Osteocyte (in vitro differentiated cells): ENCODE results near the gene MSANTD1. TPM values are rescaled to one million over a fixed set of nuclear protein-coding genes. Genes with fewer than 3 reads are reported as not detected.
A peak's percentile ranks its signal among the peaks of the same experiment; 100 is the strongest.

ENCODE experiments used
- DNase-seq: peaks from one replicate; pipeline ENCODE4 v3.0.0; 2021; ENCODE audit warnings: mixed read lengths; ENCODE audit not compliant: unreplicated experiment; ENCODE audit errors: extremely low spot score
- H3K27ac Mint-ChIP-seq: one replicate; pipeline ENCODE4 v1.8.0; 2021; ENCODE audit warnings: mild to moderate bottlenecking, mixed read lengths; ENCODE audit not compliant: unreplicated experiment
- H3K27me3 Mint-ChIP-seq: one replicate; pipeline ENCODE4 v1.8.0; 2021; ENCODE audit warnings: mixed read lengths; ENCODE audit not compliant: unreplicated experiment
- H3K36me3 Mint-ChIP-seq: one replicate; pipeline ENCODE4 v1.8.0; 2021; ENCODE audit warnings: mixed read lengths; ENCODE audit not compliant: unreplicated experiment
- H3K4me1 Mint-ChIP-seq: one replicate; pipeline ENCODE4 v1.8.0; 2021; ENCODE audit warnings: mixed read lengths; ENCODE audit not compliant: unreplicated experiment
- H3K4me3 Mint-ChIP-seq: one replicate; pipeline ENCODE4 v1.8.0; 2021; ENCODE audit warnings: mild to moderate bottlenecking, moderate library complexity, mixed read lengths; ENCODE audit not compliant: unreplicated experiment
- H3K9me3 Mint-ChIP-seq: one replicate; pipeline ENCODE4 v1.8.0; 2021; ENCODE audit warnings: mixed read lengths; ENCODE audit not compliant: unreplicated experiment
- CTCF ChIP-seq: fragments of 200-600 bp; sonication (generic); IDR thresholded peaks from 2 replicates; pipeline ENCODE4 v1.5.0; 2021; ENCODE audit warnings: antibody characterized with exemption, mild to moderate bottlenecking, moderate library complexity
- total RNA-seq: library from RNA; stranded (reverse); gene quantifications from 2 replicates; pipeline ENCODE4 v1.2.1, GENCODE V29; 2021

The MSANTD1 gene
- total RNA-seq, 1 donor from 2014 or later = 0.83 TPM

DNA sequence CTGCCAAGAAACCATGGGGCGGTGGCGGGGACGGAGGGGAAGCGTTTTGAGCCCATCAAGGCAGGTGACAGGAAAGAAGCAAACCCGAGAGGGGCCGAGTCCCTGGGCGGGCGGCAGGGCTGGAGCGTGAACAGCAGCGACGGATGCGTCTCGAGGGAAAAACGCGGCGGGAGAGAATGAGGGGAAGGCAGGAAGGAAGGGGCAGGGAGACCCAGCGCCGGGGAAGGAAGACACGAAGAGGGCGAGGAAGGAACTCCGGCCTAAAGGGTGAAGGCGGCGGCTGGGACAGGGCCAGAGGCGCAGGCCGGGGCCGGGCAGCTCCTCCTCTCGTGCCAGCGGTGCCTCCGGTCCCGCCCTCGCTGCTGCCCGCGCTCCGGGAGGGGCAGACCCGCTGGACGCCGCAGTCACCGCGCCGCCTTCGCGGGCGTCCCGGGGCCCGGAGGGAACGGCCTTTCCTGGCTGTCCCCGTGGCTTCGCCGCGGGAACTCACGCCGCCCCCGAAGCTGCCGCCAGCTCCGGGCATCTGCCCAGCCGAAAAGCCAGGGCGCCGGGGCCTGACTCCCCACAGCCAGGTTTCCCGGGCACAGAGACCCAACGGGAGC, 43.1 kb downstream of the MSANTD1 start:
- TF ChIP-seq CTCF = no peak
- Mint-ChIP-seq H3K4me1 (peaks cover 26% of the 10 kb centered on the region), H3K9me3 (no peaks in the 10 kb centered on the region), H3K27me3 (no peaks in the 10 kb centered on the region), H3K36me3 (peaks cover 5% of the 10 kb centered on the region), H3K27ac (peak overlapping the region; percentile 93), H3K4me3 (peak overlapping the region; percentile 87)
- peak; percentile 87 for DNase-seq

DNA sequence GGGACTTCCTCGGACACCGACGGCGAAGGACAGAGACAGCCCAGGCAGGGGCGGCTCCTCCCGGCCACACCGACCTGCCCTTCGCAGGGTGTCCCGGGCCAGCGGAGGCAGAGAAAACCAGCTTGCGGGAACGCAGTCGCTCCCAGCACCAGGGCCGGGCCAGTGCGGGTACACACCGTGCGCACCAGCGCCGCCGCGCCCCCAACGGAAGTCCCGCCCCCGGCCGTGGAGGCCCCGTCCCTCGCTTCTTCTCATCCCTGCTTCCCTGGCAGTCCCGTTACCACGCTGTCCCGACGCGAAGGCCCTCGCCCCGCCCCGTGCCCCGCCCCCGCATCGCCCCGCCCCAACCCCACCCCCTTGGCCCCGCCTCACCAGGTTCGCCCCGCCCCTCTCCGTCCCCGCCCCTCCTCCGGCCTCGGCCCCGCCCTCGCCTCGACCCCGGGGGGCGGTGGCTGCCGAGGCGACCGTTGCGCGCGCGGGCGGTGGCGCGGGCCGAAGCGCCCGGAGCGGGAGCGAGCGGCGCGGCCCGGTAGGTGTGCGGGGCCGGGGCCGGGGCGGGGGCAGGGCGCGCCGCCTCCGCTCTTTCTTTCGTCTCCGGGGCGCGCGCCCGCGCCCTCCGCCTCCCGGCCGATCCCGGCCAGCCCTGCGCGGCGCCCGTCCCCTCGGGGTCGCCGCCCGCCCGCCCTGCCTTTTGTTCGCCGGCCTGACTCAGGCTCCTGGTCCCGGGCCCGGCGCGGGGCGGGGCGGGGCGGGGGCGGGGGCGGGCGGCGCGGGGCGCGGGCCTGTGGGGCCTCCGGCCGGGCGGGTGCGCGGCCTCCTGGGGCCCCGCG, 43.8 kb downstream of the MSANTD1 start, which contains the start of gene RGS12:
TSS of gene RGS12 (plus strand) at position 451 of the 830 bp plus-strand sequence. CDS start 23,150 bp downstream, outside the sequence.
- peak; percentile 98 for DNase-seq

GRCh38 chr4:3293401-3294391, 44.7 kb downstream of the MSANTD1 start:
- Mint-ChIP-seq H3K9me3 (peaks cover 9% of the 10 kb centered on the region), H3K27me3 (no peaks in the 10 kb centered on the region), H3K36me3 (peaks cover 18% of the 10 kb centered on the region), H3K27ac (peak overlapping the region; percentile 86), H3K4me3 (peak overlapping the region; percentile 86), H3K4me1 (peaks cover 26% of the 10 kb centered on the region)
- no peak for TF ChIP-seq CTCF
- peak; percentile 84 for DNase-seq

More for the DNA sequence above, 43.8 kb downstream of the MSANTD1 start, which contains the start of gene RGS12:
- Mint-ChIP-seq H3K27ac (peak within 1 kb of the TSS; percentile 93), H3K9me3 (peaks cover 3% of the 10 kb centered on the region), H3K4me3 (peak within 1 kb of the TSS; percentile 87), H3K36me3 (peaks cover 13% of the 10 kb centered on the region), H3K27me3 (no peaks in the 10 kb centered on the region), H3K4me1 (peaks cover 26% of the 10 kb centered on the region)
- no peak for TF ChIP-seq CTCF

DNA sequence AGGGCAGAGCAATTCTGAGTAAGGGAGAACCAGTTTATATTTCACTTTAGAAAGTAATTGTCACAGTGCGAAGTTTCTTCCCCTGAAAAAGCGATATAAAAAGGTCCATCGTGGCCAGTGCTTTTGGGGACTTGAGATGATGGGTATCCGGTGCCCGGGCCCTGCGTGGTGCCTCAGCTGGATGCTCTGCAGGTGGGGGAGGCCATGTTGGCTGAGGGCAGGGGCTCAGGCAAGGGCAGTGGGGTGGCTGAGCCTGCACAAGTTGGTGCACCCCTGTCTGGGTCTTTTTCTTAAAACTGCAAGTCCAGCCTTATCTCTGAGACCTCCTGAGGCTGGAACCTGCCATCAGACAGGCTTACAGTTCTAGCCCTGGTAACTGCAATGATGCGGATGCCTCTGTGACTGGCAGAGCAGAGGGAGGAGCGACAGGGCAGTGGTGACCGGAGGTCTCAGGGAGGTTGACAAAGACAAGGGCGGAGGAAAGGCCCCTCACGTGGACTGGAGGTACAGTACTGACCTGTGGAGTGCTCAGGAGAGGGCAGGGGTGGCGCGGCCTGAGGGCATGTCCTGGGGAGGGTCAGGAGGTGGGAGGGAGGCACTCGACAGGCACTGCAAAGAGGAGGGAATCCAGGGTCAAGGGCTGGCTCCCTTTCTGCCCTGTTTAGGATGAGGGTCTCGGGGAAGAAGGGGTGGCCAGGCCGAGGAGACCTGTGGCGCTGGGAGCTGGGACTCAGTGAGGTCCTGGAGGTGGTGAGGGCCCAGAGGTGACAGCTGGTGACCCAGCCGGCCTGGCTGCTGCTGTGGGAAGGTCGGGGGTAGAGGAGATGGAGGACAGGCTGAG, 45.7 kb downstream of the MSANTD1 start:
- Mint-ChIP-seq H3K9me3 (peaks cover 9% of the 10 kb centered on the region), H3K36me3 (peaks cover 21% of the 10 kb centered on the region), H3K4me3 (peak overlapping the region; percentile 86), H3K4me1 (peaks cover 26% of the 10 kb centered on the region), H3K27ac (peak overlapping the region; percentile 47), H3K27me3 (no peaks in the 10 kb centered on the region)
- TF ChIP-seq CTCF = no peak
- peak; percentile 82 for DNase-seq
